ENCODE results near the gene NLGN1.

DNA sequence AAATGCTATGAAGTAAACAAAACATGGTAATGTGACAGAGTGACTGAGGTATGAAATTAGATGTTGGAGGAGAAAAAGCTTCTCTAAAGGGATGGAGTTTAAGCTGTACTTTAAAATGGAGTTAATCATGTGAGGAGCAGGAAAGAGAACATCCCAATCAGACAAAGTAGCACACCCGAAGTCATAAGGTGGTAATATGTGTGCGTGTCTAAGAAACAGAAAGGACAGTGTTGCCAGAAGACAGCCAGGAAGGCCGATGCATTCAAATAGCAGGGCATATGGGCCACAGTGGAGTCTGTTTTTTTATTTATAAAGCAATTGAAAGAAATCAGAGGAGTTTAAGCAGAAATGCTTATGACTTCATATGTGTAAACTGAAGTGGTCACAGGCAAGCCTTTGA lies 376.3 kb downstream of the NLGN1 start:
- TF ChIP-seq SP1 (IDR thresholded peaks at IDR 0.05), result no peak
- no peak for TF ChIP-seq TARDBP (IDR thresholded peaks at IDR 0.05)
- TF ChIP-seq SUZ12 (IDR thresholded peaks at IDR 0.05), result no peak
- no peak for TF ChIP-seq CTBP1 (IDR thresholded peaks at IDR 0.05; ENCODE audit: borderline replicate concordance)
- no peak for TF ChIP-seq HDGF (IDR thresholded peaks at IDR 0.05; ENCODE audit: borderline replicate concordance)
- TF ChIP-seq FOXM1 (IDR thresholded peaks at IDR 0.05; ENCODE audit: borderline replicate concordance), result no peak
- no peak for TF ChIP-seq FOXK2 (IDR thresholded peaks at IDR 0.05)
- no peak for TF ChIP-seq FOXA1 (IDR thresholded peaks at IDR 0.05)
- TF ChIP-seq NFRKB (IDR thresholded peaks at IDR 0.05), result no peak
- TF ChIP-seq, protein P1, sequence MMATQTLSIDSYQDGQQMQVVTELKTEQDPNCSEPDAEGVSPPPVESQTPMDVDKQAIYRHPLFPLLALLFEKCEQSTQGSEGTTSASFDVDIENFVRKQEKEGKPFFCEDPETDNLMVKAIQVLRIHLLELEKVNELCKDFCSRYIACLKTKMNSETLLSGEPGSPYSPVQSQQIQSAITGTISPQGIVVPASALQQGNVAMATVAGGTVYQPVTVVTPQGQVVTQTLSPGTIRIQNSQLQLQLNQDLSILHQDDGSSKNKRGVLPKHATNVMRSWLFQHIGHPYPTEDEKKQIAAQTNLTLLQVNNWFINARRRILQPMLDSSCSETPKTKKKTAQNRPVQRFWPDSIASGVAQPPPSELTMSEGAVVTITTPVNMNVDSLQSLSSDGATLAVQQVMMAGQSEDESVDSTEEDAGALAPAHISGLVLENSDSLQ (IDR thresholded peaks at IDR 0.05), result no peak
